Upper lobe of left lung (tissue), 6 donors: Measurements from ENCODE around the gene CASR. TPM values are rescaled to one million over a fixed set of nuclear protein-coding genes. Genes with fewer than 3 reads are reported as not detected.

ENCODE experiments used
- ATAC-seq, 2 donors: fragments of 200-7000 bp; cut with Tn5 transposase; one replicate each; pipeline ENCODE4 v1.9.1; 2022; ENCODE audit warnings: mild to moderate bottlenecking in 2 of 2, moderate library complexity in 2 of 2; ENCODE audit not compliant: low FRiP score in 2 of 2
- DNase-seq, 2 donors: peaks; one replicate each; pipeline ENCODE4 v3.0.0-alpha.2; 2019 to 2020
- H3K27ac ChIP-seq, 4 donors: fragments of 200-600 bp; sonication (generic); one replicate each; pipeline ENCODE4 v1.5.1; 2016 to 2019
- H3K27me3 ChIP-seq, 4 donors: fragments of 200-600 bp; sonication (generic); one replicate each; pipeline ENCODE4 v1.5.1; 2017 to 2019
- H3K36me3 ChIP-seq, 4 donors: fragments of 200-600 bp; sonication (generic); one replicate each; pipeline ENCODE4 v1.5.1; 2016 to 2019
- H3K4me1 ChIP-seq, 4 donors: fragments of 200-600 bp; sonication (generic); one replicate each; pipeline ENCODE4 v1.5.1; 2018 to 2019
- H3K4me3 ChIP-seq, 4 donors: fragments of 200-600 bp; sonication (generic); one replicate each; pipeline ENCODE4 v1.5.1; 2017 to 2019; ENCODE audit warnings: mild to moderate bottlenecking in 2 of 4, moderate library complexity in 1 of 4
- H3K9me3 ChIP-seq, 4 donors: fragments of 200-600 bp; sonication (generic); one replicate each; pipeline ENCODE4 v1.5.1; 2018 to 2019
- EP300 ChIP-seq, 4 donors: sonication (generic); formaldehyde crosslinking; IDR thresholded peaks; one replicate each; pipeline ENCODE4 v1.5.1; 2017; ENCODE audit warnings: antibody characterized with exemption in 4 of 4, control low read depth in 2 of 4
- POLR2A ChIP-seq, 4 donors: fragments of 450-650 bp; IDR thresholded peaks; one replicate each; pipeline ENCODE4 v1.5.1; 2016 to 2017; ENCODE audit warnings: antibody characterized with exemption in 4 of 4, mild to moderate bottlenecking in 2 of 4
- POLR2AphosphoS5 ChIP-seq, 2 donors: sonication (generic); formaldehyde crosslinking; IDR thresholded peaks; one replicate each; pipeline ENCODE4 v1.5.1; 2017; ENCODE audit warnings: antibody characterized with exemption in 2 of 2
- WGBS, 2 donors: methylation state at CpG; one replicate each; pipeline ENCODE4 v1.1.5; 2017 to 2018; 5-methylcytosine and 5-hydroxymethylcytosine counted together
- total RNA-seq, 6 donors: library from RNA; depleted of rRNA in 4 of 6; stranded (reverse); fragments of >200 nt in 4 of 6; gene quantifications; one replicate each; pipeline versions ENCODE4 v1.1.0 to v1.2.1, GENCODE V29; 2016 to 2021
- TF ChIP-seq, protein P1 (sequence below), 6 experiments: fragments of 450-650 bp in 4 of 6; fragments of 200-600 bp in 2 of 6; sonication (generic) in 2 of 6; IDR thresholded peaks; one replicate each; pipeline ENCODE4 v1.5.1; 2016 to 2019; ENCODE audit warnings: antibody characterized with exemption in 6 of 6
- donor health status: DM: no; HTN: no; CAD: no; lungs with moderate emphysema.
- donor health status: DM: no; HTN: yes; CAD: no; lungs with severe emphysema.

CASR gene
- total RNA-seq, 6 donors from 2014 or later: 0.10 TPM; not detected in 5

DNA sequence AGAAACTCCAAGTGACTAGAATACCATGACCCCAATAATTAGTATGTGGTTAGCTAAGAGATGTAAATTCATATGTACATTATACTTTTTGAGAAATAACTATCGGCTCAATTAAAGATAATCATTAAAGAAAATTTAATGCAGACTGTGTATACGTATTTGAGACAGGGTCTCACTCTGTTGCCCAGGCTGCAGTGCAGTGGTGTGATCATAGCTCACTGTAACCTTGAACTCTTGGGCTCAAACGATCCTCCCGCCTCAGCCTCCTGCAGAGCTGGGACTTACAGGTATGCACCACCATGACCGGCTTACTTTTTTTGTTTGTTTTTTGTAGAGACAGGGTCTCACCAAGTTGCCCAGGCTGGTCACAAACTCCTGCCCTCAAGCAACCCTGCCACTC is 132.9 kb downstream of the CASR start:
- Histone ChIP-seq H3K27me3 (no peaks in the 10 kb centered on the region), H3K9me3 (peaks cover 0 to 4% (median 0%) of the 10 kb centered on the region in 4 donors), H3K27ac (no peak overlapping the region), H3K4me3 (no peak overlapping the region), H3K4me1 (no peaks in the 10 kb centered on the region), H3K36me3 (no peaks in the 10 kb centered on the region)
- ATAC-seq (no peak), DNase-seq (no peak)
- TF ChIP-seq POLR2AphosphoS5 (IDR thresholded peaks at IDR 0.05) (no peak), POLR2A (IDR thresholded peaks at IDR 0.05) (no peak), EP300 (IDR thresholded peaks at IDR 0.05) (no peak)
- TF ChIP-seq, protein P1, sequence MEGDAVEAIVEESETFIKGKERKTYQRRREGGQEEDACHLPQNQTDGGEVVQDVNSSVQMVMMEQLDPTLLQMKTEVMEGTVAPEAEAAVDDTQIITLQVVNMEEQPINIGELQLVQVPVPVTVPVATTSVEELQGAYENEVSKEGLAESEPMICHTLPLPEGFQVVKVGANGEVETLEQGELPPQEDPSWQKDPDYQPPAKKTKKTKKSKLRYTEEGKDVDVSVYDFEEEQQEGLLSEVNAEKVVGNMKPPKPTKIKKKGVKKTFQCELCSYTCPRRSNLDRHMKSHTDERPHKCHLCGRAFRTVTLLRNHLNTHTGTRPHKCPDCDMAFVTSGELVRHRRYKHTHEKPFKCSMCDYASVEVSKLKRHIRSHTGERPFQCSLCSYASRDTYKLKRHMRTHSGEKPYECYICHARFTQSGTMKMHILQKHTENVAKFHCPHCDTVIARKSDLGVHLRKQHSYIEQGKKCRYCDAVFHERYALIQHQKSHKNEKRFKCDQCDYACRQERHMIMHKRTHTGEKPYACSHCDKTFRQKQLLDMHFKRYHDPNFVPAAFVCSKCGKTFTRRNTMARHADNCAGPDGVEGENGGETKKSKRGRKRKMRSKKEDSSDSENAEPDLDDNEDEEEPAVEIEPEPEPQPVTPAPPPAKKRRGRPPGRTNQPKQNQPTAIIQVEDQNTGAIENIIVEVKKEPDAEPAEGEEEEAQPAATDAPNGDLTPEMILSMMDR (IDR thresholded peaks at IDR 0.05): no peak
- 86 to 88% methylated on average over 5 of the region's 5 CpGs for WGBS, 2 donors

- no peak overlapping the region for H3K4me3 ChIP-seq
- no peaks in the 10 kb centered on the region for H3K4me1 ChIP-seq
- no peak for TF ChIP-seq POLR2A (IDR thresholded peaks at IDR 0.05)
- TF ChIP-seq, protein P1 (IDR thresholded peaks at IDR 0.05): no peak
These were observed 135.2 kb downstream of the CASR start for GRCh38 chr3:122318620-122319019.

GRCh38 chr3:122322095-122323075 is 138.9 kb downstream of the CASR start:
- DNase-seq: no peak
- Histone ChIP-seq H3K9me3 (peaks cover 0 to 4% (median 0%) of the 10 kb centered on the region in 4 donors), H3K27me3 (no peaks in the 10 kb centered on the region), H3K4me3 (no peak overlapping the region), H3K4me1 (no peaks in the 10 kb centered on the region), H3K27ac (no peak overlapping the region), H3K36me3 (no peaks in the 10 kb centered on the region)
- TF ChIP-seq POLR2A (IDR thresholded peaks at IDR 0.05) (no peak), EP300 (IDR thresholded peaks at IDR 0.05) (no peak), POLR2AphosphoS5 (IDR thresholded peaks at IDR 0.05) (no peak)
- TF ChIP-seq, protein P1 (IDR thresholded peaks at IDR 0.05): no peak
- WGBS, 2 donors: 62 to 63% methylated on average over 5 of the region's 5 CpGs
- no peak for ATAC-seq

More at GRCh38 chr3:122318620-122319019, 135.2 kb downstream of the CASR start:
- no peaks in the 10 kb centered on the region for H3K36me3 ChIP-seq
- DNase-seq: no peak
- peaks cover 0 to 4% (median 0%) of the 10 kb centered on the region in 4 donors for H3K9me3 ChIP-seq
- WGBS, 2 donors: 88 to 93% methylated on average over 2 of the region's 2 CpGs
- no peaks in the 10 kb centered on the region for H3K27me3 ChIP-seq
- no peak for ATAC-seq
- H3K27ac ChIP-seq: no peak overlapping the region

GRCh38 chr3:122324871-122325323 is 141.4 kb downstream of the CASR start, which contains the start of gene CSTA:
Gene CSTA, plus strand, starts transcription at chr3:122325248. Its CDS starts 45 bp downstream, at chr3:122325293.
- no peaks in the 10 kb centered on the region for H3K4me1 ChIP-seq
- WGBS, 2 donors: 38 to 45% methylated on average over 6 of the region's 6 CpGs
- H3K9me3 ChIP-seq: peaks cover 0 to 4% (median 0%) of the 10 kb centered on the region in 4 donors
- H3K27ac ChIP-seq: peak within 1 kb of the TSS in 3 of 4 donors; percentile 27 to 56 (median 49)
- ATAC-seq: peak in 1 of 2 donors; percentile 55
- H3K4me3 ChIP-seq: peak within 1 kb of the TSS in 3 of 4 donors; percentile 15 to 41 (median 33)
- TF ChIP-seq, protein P1 (IDR thresholded peaks at IDR 0.05): no peak
- peak in 1 of 4 donors; percentile 32 for TF ChIP-seq POLR2A (IDR thresholded peaks at IDR 0.05)
- no peaks in the 10 kb centered on the region for H3K27me3 ChIP-seq
- H3K36me3 ChIP-seq: no peaks in the 10 kb centered on the region
- DNase-seq: no peak
